Measurements from ENCODE around the gene ARFGEF3.

DNA sequence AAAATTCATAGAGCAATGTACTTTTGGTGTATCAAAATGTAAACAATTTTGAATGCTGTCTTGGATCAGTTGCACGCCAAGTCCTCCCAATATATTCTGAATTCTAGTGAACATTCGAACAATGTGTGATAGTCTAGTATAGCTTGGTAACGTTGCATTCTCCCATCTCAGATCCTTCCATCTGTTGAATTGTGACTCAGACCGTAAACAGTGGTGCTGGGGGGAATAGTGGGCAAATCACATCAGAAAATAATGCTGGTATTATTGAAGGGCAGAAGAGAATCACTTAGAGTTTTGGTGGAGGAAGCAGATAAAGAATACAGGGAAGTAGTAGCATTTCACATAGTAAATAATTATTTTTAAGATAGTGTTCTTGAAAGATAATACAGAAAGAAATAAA lies 102.2 kb downstream of the ARFGEF3 start:
- TF ChIP-seq, protein P1, sequence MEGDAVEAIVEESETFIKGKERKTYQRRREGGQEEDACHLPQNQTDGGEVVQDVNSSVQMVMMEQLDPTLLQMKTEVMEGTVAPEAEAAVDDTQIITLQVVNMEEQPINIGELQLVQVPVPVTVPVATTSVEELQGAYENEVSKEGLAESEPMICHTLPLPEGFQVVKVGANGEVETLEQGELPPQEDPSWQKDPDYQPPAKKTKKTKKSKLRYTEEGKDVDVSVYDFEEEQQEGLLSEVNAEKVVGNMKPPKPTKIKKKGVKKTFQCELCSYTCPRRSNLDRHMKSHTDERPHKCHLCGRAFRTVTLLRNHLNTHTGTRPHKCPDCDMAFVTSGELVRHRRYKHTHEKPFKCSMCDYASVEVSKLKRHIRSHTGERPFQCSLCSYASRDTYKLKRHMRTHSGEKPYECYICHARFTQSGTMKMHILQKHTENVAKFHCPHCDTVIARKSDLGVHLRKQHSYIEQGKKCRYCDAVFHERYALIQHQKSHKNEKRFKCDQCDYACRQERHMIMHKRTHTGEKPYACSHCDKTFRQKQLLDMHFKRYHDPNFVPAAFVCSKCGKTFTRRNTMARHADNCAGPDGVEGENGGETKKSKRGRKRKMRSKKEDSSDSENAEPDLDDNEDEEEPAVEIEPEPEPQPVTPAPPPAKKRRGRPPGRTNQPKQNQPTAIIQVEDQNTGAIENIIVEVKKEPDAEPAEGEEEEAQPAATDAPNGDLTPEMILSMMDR (IDR thresholded peaks at IDR 0.05): no peak
- no peak for TF ChIP-seq EZH2 (IDR thresholded peaks at IDR 0.05; ENCODE audit: borderline replicate concordance, insufficient read depth, low read depth, low read length, poor library complexity, severe bottlenecking)
